NB4 (cell line): ENCODE measurements around the gene PRCD.

ENCODE experiments used
- POLR2A ChIP-seq: IDR thresholded peaks from 2 replicates; pipeline ENCODE4 v1.6.1; 2011; ENCODE audit warnings: mild to moderate bottlenecking; ENCODE audit not compliant: insufficient read length; ENCODE audit errors: extremely low read depth
- TF ChIP-seq, protein P1 (sequence below): IDR thresholded peaks from one replicate; pipeline ENCODE4 v1.5.1; 2012; ENCODE audit warnings: low read depth, low read length

DNA sequence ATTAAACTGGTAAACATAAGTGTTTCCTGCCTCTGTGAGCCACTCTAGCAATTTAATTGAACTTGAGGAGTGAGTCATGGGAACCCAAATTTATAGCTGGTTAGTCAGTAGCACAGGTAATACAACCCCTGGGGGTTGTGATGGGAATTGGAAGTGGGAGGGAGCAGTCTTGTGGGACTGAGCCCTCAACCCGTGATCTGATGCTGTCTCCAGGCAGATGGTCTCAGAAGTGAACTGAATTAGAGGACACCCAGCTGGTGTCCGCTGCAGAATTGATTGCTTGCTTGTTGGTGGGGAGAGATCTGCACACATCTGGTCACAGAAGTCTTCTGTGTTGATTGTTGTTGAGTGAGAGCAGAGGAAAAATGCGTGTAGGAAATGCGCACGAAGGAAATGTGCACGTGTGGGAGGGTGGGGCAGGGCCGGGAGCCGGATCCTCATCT lies 53.6 kb downstream of the PRCD start:
- TF ChIP-seq, protein P1, sequence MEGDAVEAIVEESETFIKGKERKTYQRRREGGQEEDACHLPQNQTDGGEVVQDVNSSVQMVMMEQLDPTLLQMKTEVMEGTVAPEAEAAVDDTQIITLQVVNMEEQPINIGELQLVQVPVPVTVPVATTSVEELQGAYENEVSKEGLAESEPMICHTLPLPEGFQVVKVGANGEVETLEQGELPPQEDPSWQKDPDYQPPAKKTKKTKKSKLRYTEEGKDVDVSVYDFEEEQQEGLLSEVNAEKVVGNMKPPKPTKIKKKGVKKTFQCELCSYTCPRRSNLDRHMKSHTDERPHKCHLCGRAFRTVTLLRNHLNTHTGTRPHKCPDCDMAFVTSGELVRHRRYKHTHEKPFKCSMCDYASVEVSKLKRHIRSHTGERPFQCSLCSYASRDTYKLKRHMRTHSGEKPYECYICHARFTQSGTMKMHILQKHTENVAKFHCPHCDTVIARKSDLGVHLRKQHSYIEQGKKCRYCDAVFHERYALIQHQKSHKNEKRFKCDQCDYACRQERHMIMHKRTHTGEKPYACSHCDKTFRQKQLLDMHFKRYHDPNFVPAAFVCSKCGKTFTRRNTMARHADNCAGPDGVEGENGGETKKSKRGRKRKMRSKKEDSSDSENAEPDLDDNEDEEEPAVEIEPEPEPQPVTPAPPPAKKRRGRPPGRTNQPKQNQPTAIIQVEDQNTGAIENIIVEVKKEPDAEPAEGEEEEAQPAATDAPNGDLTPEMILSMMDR: no peak
- TF ChIP-seq POLR2A: no peak
